AG08395 (cell line): ENCODE results near the gene AQP7.
"Not testable (repeated sequence)": the region's sequence is repeated elsewhere in the genome, so short reads cannot be mapped to it uniquely, and the experiment has no call there.

Experiments
- DNase-seq: peaks from one replicate; pipeline ENCODE4 v3.0.0; 2012; ENCODE audit warnings: mixed read lengths, low spot score

AQP7 gene

DNA sequence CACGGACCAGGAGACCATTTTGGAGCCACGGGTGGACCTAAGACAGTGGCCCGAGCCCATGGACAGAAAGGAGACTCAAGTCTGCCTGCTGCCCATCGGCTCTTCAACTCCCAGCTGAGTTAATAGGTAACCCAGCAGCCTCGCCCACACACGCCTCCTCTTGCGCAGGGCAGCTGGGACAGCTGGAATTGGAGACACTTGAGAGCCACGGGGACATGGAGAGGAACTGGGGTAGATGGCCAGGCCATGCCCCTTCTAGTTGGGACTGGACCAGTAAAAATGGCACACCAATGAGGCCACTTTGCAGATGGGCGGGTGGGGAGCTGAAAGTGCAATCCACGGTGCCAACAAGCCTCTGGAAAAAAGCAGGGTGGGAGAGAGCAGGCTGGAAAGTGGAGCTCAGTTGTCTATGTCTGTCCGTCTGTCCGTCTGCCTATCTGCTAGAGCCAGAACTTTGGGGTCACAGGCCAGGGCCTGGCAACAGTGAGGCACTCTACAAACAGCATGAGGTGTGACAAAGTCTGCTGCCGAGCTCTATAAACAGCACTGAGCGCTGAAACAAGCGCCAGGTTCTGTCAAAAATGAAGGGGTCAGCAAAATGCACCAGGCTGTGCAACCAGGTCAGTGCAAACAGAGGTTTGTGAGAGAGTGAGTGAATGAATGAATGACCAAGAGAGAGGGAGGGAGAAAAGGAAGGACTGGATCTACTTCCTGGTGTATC, 7.0 kb downstream of the AQP7 start:
- DNase-seq = not testable (repeated sequence)

- not testable (repeated sequence) for DNase-seq
Measured at GRCh38 chr9:33393986-33394385, 8.4 kb downstream of the AQP7 start.

- no peak for DNase-seq
Measured at GRCh38 chr9:33393581-33393980, 8.8 kb downstream of the AQP7 start.

DNA sequence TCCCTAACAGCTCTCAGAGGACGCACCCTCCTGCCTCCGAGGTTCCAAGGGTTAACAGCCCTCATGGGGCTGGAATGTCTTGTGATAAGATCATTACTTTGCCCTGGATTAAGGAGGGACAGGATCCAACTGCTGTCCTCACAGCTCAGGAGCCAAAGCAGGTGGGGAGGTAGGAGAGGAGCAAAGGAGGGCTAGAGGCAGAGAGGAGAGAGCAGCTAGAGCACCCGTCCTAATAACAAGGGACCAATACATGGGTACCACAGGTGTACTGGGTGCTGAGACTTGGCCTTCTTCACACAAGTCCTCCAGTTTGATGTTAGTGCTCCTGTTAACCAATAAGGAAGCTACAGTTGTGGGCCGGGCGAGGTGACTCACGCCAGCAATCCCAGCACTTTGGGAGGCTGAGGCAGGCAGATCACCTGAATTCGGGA, 9.8 kb downstream of the AQP7 start:
- DNase-seq = not testable (repeated sequence)

DNA sequence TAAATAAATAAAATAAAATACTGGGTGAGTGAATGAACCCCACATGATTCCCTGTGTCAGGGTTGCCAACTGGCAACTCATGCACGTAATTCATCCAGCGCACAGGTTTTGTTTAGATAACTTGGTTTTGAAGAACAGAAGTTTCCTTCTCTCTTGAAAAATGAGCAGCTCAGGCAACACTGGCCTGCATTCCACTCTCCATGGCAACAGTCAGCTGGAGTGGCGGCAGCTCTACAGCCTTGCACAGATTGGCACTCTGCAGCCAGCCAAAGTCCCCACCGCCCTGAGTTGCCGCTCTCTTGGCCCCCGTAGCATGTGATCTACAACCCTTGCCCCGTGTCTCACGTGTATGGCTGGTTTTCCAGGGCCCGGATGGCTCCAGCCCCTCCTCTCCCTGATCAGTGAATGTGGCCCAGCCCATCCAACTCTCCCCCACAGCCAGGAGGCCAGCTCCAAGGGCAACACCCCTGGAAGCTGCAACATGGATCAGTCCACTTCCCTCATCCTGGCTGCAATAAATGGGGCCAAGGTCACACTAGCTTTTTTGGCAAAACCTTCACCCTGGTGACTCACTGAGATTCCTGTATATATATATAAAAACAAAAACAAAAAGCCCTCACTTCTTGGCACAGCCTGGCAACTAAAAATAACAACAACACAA, 11.1 kb downstream of the AQP7 start:
- peak; percentile 69 for DNase-seq

GRCh38 chr9:33388110-33388994, 14.0 kb downstream of the AQP7 start:
- DNase-seq = no peak

- DNase-seq = not testable (repeated sequence)
Measured at GRCh38 chr9:33386998-33387397, 15.4 kb downstream of the AQP7 start.

DNA sequence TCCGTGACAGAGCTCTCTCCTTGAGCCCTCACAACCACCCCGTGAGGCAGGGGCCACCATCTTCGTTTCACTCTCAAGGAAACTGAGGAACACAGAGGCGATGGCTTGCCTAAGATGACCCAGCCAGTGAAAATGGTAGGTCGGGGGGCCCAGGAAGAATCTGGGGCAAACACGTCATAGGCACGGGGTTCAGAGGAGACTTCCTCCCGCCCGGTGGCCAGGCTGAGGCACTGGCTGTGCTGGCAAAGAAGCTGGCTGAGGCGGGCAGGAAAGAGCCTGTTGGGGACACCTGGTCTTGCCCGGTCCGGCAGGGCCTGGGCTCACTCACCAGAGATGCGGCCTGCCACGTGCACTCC, 15.7 kb downstream of the AQP7 start:
- not testable (repeated sequence) for DNase-seq

DNA sequence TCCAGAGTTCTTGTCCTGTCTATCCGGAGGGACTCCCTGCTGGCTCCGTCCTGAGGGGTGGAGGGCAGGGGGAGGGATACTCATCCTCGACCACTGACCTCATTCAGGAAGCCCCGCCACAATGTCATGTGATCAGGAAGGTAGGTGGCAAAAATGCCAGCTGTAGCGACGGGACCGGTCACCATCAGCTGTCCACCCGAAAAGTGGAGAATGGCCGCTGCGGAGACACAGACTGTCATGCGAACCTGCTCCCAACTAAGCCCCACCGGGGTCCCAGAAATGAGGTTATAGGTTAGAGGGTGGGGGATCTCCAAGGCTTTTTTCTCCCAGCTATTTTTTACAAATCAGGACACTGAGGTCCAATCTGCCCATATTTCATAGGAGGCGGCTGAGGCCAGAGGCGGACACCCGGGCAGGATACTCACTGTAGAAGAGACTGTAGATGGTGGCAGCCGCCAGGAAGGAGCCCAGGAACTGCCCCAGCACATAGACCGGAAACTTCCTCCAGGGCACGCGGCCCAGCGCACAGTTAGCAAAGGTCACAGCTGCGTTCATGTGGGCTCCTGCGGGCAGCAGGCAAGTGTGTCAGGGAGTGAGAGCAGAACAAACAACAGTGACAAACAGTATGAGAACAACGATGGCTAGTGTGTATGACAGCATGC, 16.3 kb downstream of the AQP7 start:
- not testable (repeated sequence) for DNase-seq

DNA sequence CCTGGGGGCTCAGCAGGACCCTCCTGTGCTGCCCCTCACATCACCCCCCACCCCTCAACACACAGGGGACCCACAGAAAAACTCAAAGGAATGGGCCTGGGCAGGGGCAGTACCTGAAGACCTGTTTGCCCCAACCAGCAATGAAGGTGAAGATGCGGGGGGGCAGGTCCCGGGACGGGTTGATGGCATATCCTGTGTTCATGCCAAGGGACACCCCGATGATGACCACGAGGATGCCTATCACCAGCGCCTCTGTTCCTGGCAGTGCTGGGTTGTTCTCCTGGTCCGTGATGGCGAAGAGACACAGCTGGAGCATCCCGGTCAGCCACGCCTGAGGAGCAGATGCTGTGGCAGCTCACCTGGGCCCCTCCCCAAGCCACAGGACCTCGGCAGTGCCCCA, 16.8 kb downstream of the AQP7 start:
- DNase-seq = not testable (repeated sequence)

- DNase-seq = not testable (repeated sequence)
Measured at GRCh38 chr9:33383396-33383795, 19.0 kb downstream of the AQP7 start.

GRCh38 chr9:33382397-33382796, 20.0 kb downstream of the AQP7 start:
- not testable (repeated sequence) for DNase-seq

DNA sequence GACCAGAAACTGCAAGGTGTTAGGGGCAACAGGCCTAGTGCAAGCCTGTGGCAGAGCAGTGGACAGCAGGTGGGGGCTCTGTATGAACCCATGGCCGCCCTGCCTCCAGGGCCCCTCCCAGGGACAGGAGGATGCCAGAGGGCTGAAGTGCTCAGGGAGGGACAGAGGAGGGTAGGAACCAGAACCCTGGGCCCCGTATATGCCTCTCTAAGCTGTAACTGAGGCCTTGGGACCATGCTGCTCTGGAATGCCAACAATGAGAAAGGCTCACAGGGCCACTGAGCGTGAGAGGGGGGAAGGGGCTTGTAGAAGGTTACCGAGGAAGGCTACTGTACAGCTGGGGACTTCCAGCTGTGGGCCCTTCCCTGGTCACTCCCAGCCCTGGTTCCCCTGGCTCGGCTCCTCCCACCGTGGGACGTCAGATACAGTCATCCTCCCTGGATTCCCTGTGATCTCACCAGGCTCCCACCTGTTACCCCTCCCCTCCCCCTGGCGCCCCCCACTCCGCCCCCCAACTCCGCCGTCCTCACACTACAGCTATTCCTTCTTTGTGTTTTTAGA, 21.1 kb downstream of the AQP7 start:
- DNase-seq = no peak

DNA sequence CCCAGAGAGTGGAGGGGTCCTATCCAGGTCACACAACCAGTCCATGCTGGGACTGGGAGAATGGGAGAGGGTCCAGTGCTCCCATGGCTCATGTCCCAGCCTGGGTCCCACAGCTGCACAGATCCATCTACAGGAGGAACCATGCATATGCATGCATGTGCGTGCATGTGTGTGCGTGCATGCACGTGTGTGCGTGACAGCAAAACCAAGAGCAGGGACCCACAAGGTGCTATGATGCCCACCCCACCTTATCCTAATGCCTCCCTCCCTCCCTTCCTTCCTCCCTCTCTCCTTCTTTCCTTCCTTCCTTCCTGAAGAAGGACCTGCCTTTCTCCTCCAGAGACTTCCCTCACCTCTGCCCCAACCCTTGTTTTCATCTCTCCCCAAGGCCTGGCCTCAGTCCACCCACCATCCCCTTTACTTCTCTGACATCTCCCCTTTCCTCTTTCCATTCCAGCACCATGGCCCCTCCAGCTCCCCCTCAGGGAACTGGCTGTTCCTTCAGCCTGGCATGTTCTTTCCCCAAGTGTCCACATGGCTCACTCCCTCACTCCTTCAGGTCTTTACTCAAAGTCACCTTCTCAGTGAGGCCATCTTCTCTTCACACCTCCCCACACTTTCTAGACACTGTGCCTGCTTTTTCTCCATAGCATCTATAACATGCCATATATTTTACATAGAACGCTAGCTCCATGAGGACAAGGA, 21.8 kb downstream of the AQP7 start:
- DNase-seq = no peak

DNA sequence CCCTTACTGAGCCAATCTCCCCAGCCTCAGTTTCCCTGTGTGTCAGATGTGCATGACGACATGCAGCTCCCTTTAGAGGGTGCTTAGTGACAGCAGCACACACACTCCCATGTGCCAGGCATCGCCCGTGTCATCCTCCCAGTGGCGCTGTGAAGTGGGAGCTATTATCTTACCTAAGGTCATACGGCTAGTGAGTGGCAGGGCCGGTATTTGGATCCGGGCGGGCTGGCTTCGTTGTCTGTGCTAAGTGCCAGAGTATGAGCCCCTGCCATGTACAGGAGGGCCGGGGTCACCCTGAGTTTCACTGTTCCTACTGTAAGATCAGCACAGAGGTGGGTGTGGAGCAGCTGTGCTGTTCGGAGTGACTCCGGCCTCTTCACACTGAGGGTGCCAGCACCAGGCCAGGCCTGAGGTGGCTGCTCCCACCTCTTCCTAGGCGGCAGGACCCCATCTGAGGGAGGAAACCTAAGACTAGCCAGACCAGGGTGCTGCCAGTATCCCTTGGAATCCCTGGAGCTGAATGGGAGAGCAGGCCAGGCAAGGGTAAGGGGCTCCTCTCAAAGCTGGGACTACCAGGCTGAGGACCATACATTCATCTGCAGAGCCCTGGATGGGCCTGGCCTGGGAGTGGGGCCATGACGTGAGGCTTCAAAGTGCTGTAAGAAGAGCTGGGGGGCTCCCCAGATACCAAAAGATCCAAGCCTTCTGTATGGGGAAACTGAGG, 22.5 kb downstream of the AQP7 start:
- DNase-seq = no peak

GRCh38 chr9:33378121-33378795, 24.1 kb downstream of the AQP7 start:
- no peak for DNase-seq

DNA sequence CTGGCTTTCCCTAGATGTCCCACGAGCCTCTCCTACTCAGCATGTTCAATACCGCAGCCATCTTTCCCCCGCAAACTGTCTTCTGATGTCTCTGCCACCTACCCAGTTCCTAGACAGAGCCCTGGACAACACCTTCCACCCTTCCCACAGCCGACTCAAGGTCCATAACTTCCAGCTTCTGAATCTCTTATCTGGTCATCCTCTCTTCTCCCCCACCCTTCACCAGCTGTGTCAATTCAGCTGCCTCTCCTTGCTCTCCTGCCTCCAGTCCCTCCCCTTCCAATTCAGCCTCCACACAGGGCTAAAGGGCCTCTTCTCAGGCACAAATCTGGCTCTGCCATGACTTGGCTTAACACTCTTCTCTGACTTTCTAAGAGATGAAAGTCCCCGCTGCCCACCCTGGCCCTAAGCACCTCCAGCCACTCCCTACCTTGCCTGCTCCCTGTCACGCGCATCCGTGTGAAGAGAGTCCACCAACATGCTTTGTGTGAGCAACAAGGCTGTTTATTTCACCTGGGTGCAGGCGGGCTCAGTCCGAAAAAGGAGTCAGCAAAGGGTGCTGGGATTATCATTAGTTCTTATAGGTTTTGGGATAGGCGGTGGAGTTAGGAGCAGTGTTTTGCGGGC, 25.2 kb downstream of the AQP7 start:
- DNase-seq = no peak

- DNase-seq = no peak
Measured at GRCh38 chr9:33375841-33376321, 26.5 kb downstream of the AQP7 start.

DNA sequence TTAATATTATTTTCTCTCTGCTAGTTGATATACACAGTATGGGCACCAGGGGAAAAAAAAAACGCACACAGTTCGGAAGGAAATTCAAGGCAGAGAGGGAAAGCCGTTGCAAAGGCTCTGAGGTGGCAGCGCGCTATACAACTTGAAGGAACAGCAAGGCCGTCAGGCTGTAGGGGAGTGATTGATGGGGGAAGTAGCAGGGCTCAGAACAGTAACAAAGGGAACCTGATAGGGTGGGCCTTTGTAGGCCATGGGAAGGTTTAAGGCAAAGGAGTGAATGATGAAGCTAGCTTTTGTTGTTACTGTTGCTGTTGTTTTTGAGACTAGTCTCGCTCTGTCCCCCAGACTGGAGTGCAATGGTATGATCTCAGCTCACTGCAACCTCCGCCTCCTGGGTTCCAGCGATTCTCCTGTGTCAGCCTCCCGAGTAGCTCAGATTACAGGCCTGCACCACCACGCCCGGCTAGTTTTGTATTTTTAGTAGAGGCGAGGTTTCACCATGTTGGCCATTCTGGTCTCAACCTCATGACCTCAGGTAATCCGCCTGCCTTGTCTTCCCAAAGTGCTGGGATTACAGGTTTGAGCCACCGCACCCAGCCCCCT, 27.0 kb downstream of the AQP7 start:
- DNase-seq = peak; percentile 8
